ENCODE measurements around the gene NELL1. TPM values are rescaled to one million over a fixed set of nuclear protein-coding genes. Genes with fewer than 3 reads are reported as not detected.

NELL1 gene
- total and polyA plus RNA-seq, 2 donors = 1.4 to 4.3 TPM

- Histone ChIP-seq H3K27me3 (ENCODE audit: control insufficient read depth in 2 of 2, insufficient read depth in 1 of 2, low read length in 1 of 2) (no peaks in the 10 kb centered on the region), H3K9me3 (ENCODE audit: control insufficient read depth in 2 of 2, insufficient read depth in 1 of 2, low read length in 1 of 2) (no peaks in the 10 kb centered on the region), H3K4me3 (ENCODE audit: low read length in 2 of 2) (no peak overlapping the region), H3K36me3 (ENCODE audit: control insufficient read depth in 2 of 2, insufficient read depth in 2 of 2, low read length in 1 of 2) (no peaks in the 10 kb centered on the region), H3K27ac (ENCODE audit: low read depth in 1 of 2, low read length in 1 of 2) (no peak overlapping the region), H3K4me1 (ENCODE audit: control insufficient read depth in 2 of 2, insufficient read depth in 2 of 2, low read length in 2 of 2) (no peaks in the 10 kb centered on the region)
- 89% methylated on average over 2 of the region's 2 CpGs for WGBS
- no peak for DNase-seq (ENCODE audit: low read depth in 6 of 9, low spot score in 9 of 9)
Observed at GRCh38 chr11:21174781-21175180, 505.4 kb downstream of the NELL1 start.

GRCh38 chr11:21177379-21177778 lies 508.0 kb downstream of the NELL1 start:
- H3K4me1 ChIP-seq (ENCODE audit: control insufficient read depth in 2 of 2, insufficient read depth in 2 of 2, low read length in 2 of 2) = no peaks in the 10 kb centered on the region
- H3K9me3 ChIP-seq (ENCODE audit: control insufficient read depth in 2 of 2, insufficient read depth in 1 of 2, low read length in 1 of 2) = no peaks in the 10 kb centered on the region
- H3K27ac ChIP-seq (ENCODE audit: low read depth in 1 of 2, low read length in 1 of 2) = no peak overlapping the region
- H3K36me3 ChIP-seq (ENCODE audit: control insufficient read depth in 2 of 2, insufficient read depth in 2 of 2, low read length in 1 of 2) = no peaks in the 10 kb centered on the region
- no peak for DNase-seq (ENCODE audit: low read depth in 6 of 9, low spot score in 9 of 9)
- 93% methylated on average over 2 of the region's 2 CpGs for WGBS
- H3K4me3 ChIP-seq (ENCODE audit: low read length in 2 of 2) = no peak overlapping the region
- no peaks in the 10 kb centered on the region for H3K27me3 ChIP-seq (ENCODE audit: control insufficient read depth in 2 of 2, insufficient read depth in 1 of 2, low read length in 1 of 2)

- Histone ChIP-seq H3K36me3 (ENCODE audit: control insufficient read depth in 2 of 2, insufficient read depth in 2 of 2, low read length in 1 of 2) (no peaks in the 10 kb centered on the region), H3K4me1 (ENCODE audit: control insufficient read depth in 2 of 2, insufficient read depth in 2 of 2, low read length in 2 of 2) (no peaks in the 10 kb centered on the region), H3K4me3 (ENCODE audit: low read length in 2 of 2) (no peak overlapping the region), H3K27ac (ENCODE audit: low read depth in 1 of 2, low read length in 1 of 2) (no peak overlapping the region), H3K9me3 (ENCODE audit: control insufficient read depth in 2 of 2, insufficient read depth in 1 of 2, low read length in 1 of 2) (no peaks in the 10 kb centered on the region), H3K27me3 (ENCODE audit: control insufficient read depth in 2 of 2, insufficient read depth in 1 of 2, low read length in 1 of 2) (no peaks in the 10 kb centered on the region)
- 91% methylated on average over 1 of the region's 1 CpG for WGBS
- no peak for DNase-seq (ENCODE audit: low read depth in 6 of 9, low spot score in 9 of 9)
Observed at GRCh38 chr11:21179770-21180169, 510.4 kb downstream of the NELL1 start.

GRCh38 chr11:21180182-21180581 lies 510.8 kb downstream of the NELL1 start:
- no peaks in the 10 kb centered on the region for H3K27me3 ChIP-seq (ENCODE audit: control insufficient read depth in 2 of 2, insufficient read depth in 1 of 2, low read length in 1 of 2)
- no peaks in the 10 kb centered on the region for H3K36me3 ChIP-seq (ENCODE audit: control insufficient read depth in 2 of 2, insufficient read depth in 2 of 2, low read length in 1 of 2)
- no peaks in the 10 kb centered on the region for H3K4me1 ChIP-seq (ENCODE audit: control insufficient read depth in 2 of 2, insufficient read depth in 2 of 2, low read length in 2 of 2)
- H3K27ac ChIP-seq (ENCODE audit: low read depth in 1 of 2, low read length in 1 of 2) = no peak overlapping the region
- DNase-seq (ENCODE audit: low read depth in 6 of 9, low spot score in 9 of 9) = no peak
- no peak overlapping the region for H3K4me3 ChIP-seq (ENCODE audit: low read length in 2 of 2)
- H3K9me3 ChIP-seq (ENCODE audit: control insufficient read depth in 2 of 2, insufficient read depth in 1 of 2, low read length in 1 of 2) = no peaks in the 10 kb centered on the region
- WGBS = 79% methylated on average over 3 of the region's 3 CpGs

- H3K36me3 ChIP-seq (ENCODE audit: control insufficient read depth in 2 of 2, insufficient read depth in 2 of 2, low read length in 1 of 2) = no peaks in the 10 kb centered on the region
- no peaks in the 10 kb centered on the region for H3K4me1 ChIP-seq (ENCODE audit: control insufficient read depth in 2 of 2, insufficient read depth in 2 of 2, low read length in 2 of 2)
- DNase-seq (ENCODE audit: low read depth in 6 of 9, low spot score in 9 of 9) = no peak
- no peaks in the 10 kb centered on the region for H3K9me3 ChIP-seq (ENCODE audit: control insufficient read depth in 2 of 2, insufficient read depth in 1 of 2, low read length in 1 of 2)
- no peak overlapping the region for H3K4me3 ChIP-seq (ENCODE audit: low read length in 2 of 2)
- no peak overlapping the region for H3K27ac ChIP-seq (ENCODE audit: low read depth in 1 of 2, low read length in 1 of 2)
- no peaks in the 10 kb centered on the region for H3K27me3 ChIP-seq (ENCODE audit: control insufficient read depth in 2 of 2, insufficient read depth in 1 of 2, low read length in 1 of 2)
Observed at GRCh38 chr11:21185959-21186358, 516.6 kb downstream of the NELL1 start.

GRCh38 chr11:21190181-21190580 lies 520.8 kb downstream of the NELL1 start:
- Histone ChIP-seq H3K4me1 (ENCODE audit: control insufficient read depth in 2 of 2, insufficient read depth in 2 of 2, low read length in 2 of 2) (no peaks in the 10 kb centered on the region), H3K36me3 (ENCODE audit: control insufficient read depth in 2 of 2, insufficient read depth in 2 of 2, low read length in 1 of 2) (no peaks in the 10 kb centered on the region), H3K27ac (ENCODE audit: low read depth in 1 of 2, low read length in 1 of 2) (no peak overlapping the region), H3K27me3 (ENCODE audit: control insufficient read depth in 2 of 2, insufficient read depth in 1 of 2, low read length in 1 of 2) (no peaks in the 10 kb centered on the region), H3K9me3 (ENCODE audit: control insufficient read depth in 2 of 2, insufficient read depth in 1 of 2, low read length in 1 of 2) (no peaks in the 10 kb centered on the region), H3K4me3 (ENCODE audit: low read length in 2 of 2) (no peak overlapping the region)
- DNase-seq (ENCODE audit: low read depth in 6 of 9, low spot score in 9 of 9) = no peak
- 93% methylated on average over 3 of the region's 3 CpGs for WGBS

- no peak for DNase-seq (ENCODE audit: low read depth in 6 of 9, low spot score in 9 of 9)
- 68% methylated on average over 2 of the region's 2 CpGs for WGBS
- Histone ChIP-seq H3K36me3 (ENCODE audit: control insufficient read depth in 2 of 2, insufficient read depth in 2 of 2, low read length in 1 of 2) (no peaks in the 10 kb centered on the region), H3K4me1 (ENCODE audit: control insufficient read depth in 2 of 2, insufficient read depth in 2 of 2, low read length in 2 of 2) (no peaks in the 10 kb centered on the region), H3K27me3 (ENCODE audit: control insufficient read depth in 2 of 2, insufficient read depth in 1 of 2, low read length in 1 of 2) (no peaks in the 10 kb centered on the region), H3K27ac (ENCODE audit: low read depth in 1 of 2, low read length in 1 of 2) (no peak overlapping the region), H3K9me3 (ENCODE audit: control insufficient read depth in 2 of 2, insufficient read depth in 1 of 2, low read length in 1 of 2) (no peaks in the 10 kb centered on the region), H3K4me3 (ENCODE audit: low read length in 2 of 2) (no peak overlapping the region)
Observed at GRCh38 chr11:21195995-21196394, 526.6 kb downstream of the NELL1 start.

- no peak overlapping the region for H3K4me3 ChIP-seq (ENCODE audit: low read length in 2 of 2)
- no peaks in the 10 kb centered on the region for H3K27me3 ChIP-seq (ENCODE audit: control insufficient read depth in 2 of 2, insufficient read depth in 1 of 2, low read length in 1 of 2)
- no peaks in the 10 kb centered on the region for H3K9me3 ChIP-seq (ENCODE audit: control insufficient read depth in 2 of 2, insufficient read depth in 1 of 2, low read length in 1 of 2)
- DNase-seq (ENCODE audit: low read depth in 6 of 9, low spot score in 9 of 9) = no peak
- no peaks in the 10 kb centered on the region for H3K36me3 ChIP-seq (ENCODE audit: control insufficient read depth in 2 of 2, insufficient read depth in 2 of 2, low read length in 1 of 2)
- H3K4me1 ChIP-seq (ENCODE audit: control insufficient read depth in 2 of 2, insufficient read depth in 2 of 2, low read length in 2 of 2) = no peaks in the 10 kb centered on the region
- WGBS = 85% methylated on average over 3 of the region's 3 CpGs
- no peak overlapping the region for H3K27ac ChIP-seq (ENCODE audit: low read depth in 1 of 2, low read length in 1 of 2)
Observed at GRCh38 chr11:21198498-21198897, 529.1 kb downstream of the NELL1 start.

- Histone ChIP-seq H3K4me3 (ENCODE audit: low read length in 2 of 2) (no peak overlapping the region), H3K27me3 (ENCODE audit: control insufficient read depth in 2 of 2, insufficient read depth in 1 of 2, low read length in 1 of 2) (no peaks in the 10 kb centered on the region), H3K9me3 (ENCODE audit: control insufficient read depth in 2 of 2, insufficient read depth in 1 of 2, low read length in 1 of 2) (no peaks in the 10 kb centered on the region), H3K36me3 (ENCODE audit: control insufficient read depth in 2 of 2, insufficient read depth in 2 of 2, low read length in 1 of 2) (no peaks in the 10 kb centered on the region), H3K4me1 (ENCODE audit: control insufficient read depth in 2 of 2, insufficient read depth in 2 of 2, low read length in 2 of 2) (no peaks in the 10 kb centered on the region), H3K27ac (ENCODE audit: low read depth in 1 of 2, low read length in 1 of 2) (no peak overlapping the region)
- 80% methylated on average over 8 of the region's 8 CpGs for WGBS
- DNase-seq (ENCODE audit: low read depth in 6 of 9, low spot score in 9 of 9) = no peak
Observed at GRCh38 chr11:21205205-21205604, 535.8 kb downstream of the NELL1 start.

GRCh38 chr11:21225860-21226259 lies 556.5 kb downstream of the NELL1 start:
- H3K27ac ChIP-seq (ENCODE audit: low read depth in 1 of 2, low read length in 1 of 2) = no peak overlapping the region
- no peaks in the 10 kb centered on the region for H3K36me3 ChIP-seq (ENCODE audit: control insufficient read depth in 2 of 2, insufficient read depth in 2 of 2, low read length in 1 of 2)
- no peak for DNase-seq (ENCODE audit: low read depth in 6 of 9, low spot score in 9 of 9)
- no peak overlapping the region for H3K4me3 ChIP-seq (ENCODE audit: low read length in 2 of 2)
- H3K4me1 ChIP-seq (ENCODE audit: control insufficient read depth in 2 of 2, insufficient read depth in 2 of 2, low read length in 2 of 2) = no peaks in the 10 kb centered on the region
- no peaks in the 10 kb centered on the region for H3K9me3 ChIP-seq (ENCODE audit: control insufficient read depth in 2 of 2, insufficient read depth in 1 of 2, low read length in 1 of 2)
- H3K27me3 ChIP-seq (ENCODE audit: control insufficient read depth in 2 of 2, insufficient read depth in 1 of 2, low read length in 1 of 2) = no peaks in the 10 kb centered on the region
- 96% methylated on average over 3 of the region's 3 CpGs for WGBS
